NCI-H345 treated with DMSO at 0.1 percent for 48 hours (cell line): ENCODE results near the gene MOCOS.

Experiments
- DNase-seq: peaks from one replicate; lab custom pipeline; 2025; ENCODE audit not compliant: unreplicated experiment; lab: John Stamatoyannopoulos, UW

Gene MOCOS

GRCh38 chr18:36262971-36263370 lies 75.7 kb downstream of the MOCOS start:
- no peak for DNase-seq

DNA sequence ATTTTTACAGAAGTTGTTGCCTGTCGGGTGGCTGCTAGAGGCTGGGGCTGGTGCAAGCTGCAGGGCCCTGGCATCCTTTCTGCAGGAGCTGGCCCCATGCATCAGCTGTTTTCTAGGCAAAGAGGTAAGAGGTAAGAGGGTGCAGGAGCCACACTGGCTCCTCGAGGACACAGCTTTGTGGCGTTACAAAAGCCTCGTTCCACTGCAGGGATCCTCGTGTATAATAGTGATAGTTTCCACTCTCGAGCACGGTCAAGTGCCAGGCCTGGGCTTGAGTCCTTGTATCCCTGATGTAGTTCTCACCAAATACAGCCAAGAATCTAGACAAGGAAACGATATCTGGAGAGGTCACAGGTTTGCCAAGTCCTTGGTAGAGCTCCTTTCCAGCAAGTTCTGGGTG lies 77.0 kb downstream of the MOCOS start:
- no peak for DNase-seq

- no peak for DNase-seq
Measured at GRCh38 chr18:36265015-36265414, 77.7 kb downstream of the MOCOS start.

DNA sequence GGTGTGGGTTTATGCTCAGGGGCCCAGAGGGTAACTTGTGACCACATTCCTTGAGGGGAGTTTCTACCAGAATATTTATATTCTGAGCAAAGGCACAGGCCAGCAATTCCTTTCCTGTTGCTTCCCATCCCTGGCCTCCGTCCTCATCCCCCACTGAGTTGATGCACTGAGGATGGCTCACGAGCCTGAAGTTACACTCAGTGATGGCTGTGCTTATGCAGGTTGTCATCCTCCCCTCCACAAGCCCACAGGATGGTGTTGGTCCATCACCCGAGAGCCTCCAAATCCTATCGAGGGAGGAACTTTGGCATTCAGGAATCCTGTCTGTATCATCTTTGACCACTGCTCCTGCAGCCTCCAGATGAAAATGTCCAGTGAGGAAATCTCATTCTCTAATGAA lies 81.9 kb downstream of the MOCOS start:
- no peak for DNase-seq

DNA sequence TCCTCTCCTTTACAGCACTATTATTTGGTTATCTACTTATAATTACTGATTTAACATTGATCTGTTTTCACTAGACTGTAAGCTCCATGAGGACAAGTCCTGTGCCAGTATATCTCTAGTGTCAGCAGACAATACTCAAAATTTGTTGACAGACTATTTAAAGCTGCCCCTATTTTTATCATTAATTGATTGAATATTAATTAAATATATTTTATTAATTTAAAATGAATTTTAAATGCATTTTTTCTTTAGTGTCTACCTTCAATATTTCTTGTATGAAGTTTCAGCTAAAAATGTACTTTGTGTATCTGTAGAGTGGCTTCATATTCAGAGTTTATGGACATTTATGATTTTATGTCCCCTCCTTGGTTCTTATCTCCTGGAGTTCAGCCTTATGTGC lies 83.9 kb downstream of the MOCOS start:
- no peak for DNase-seq

GRCh38 chr18:36273347-36273746 lies 86.0 kb downstream of the MOCOS start:
- no peak for DNase-seq

DNA sequence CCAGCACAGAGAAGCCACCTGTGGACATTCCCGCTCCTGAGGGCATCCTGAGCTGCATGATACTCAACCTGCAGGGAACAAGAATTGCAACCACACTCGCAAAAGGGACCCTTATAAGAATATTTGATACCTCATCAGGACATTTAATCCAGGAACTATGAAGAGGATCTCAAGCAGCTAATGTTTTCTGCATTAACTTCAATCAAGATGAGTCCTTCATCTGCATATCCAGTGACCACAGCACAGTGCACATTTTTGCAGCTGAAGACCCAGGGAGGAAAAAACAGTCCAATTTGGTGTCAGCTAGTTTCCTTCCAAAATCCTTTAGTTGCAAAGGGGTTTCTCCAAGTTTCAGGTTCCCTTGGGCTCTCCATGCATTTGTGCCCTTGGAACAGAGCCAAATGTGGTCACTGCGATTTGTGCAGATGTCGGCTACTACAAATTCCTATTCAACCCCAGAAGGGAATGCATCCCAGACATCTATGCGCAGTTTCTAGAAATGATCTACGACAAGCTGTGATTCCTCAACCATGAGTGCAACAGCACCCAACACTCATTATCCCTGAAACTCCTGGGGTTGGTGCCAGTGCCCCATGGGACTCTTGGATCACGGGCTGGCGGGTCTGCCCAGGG lies 86.9 kb downstream of the MOCOS start:
- no peak for DNase-seq

- DNase-seq = no peak
Measured at GRCh38 chr18:36275561-36275960, 88.3 kb downstream of the MOCOS start.

GRCh38 chr18:36279001-36279400 lies 91.7 kb downstream of the MOCOS start:
- DNase-seq = no peak

GRCh38 chr18:36281936-36282335 lies 94.6 kb downstream of the MOCOS start:
- peak; percentile 10 for DNase-seq

- no peak for DNase-seq
Measured at GRCh38 chr18:36283448-36283847, 96.2 kb downstream of the MOCOS start.

DNA sequence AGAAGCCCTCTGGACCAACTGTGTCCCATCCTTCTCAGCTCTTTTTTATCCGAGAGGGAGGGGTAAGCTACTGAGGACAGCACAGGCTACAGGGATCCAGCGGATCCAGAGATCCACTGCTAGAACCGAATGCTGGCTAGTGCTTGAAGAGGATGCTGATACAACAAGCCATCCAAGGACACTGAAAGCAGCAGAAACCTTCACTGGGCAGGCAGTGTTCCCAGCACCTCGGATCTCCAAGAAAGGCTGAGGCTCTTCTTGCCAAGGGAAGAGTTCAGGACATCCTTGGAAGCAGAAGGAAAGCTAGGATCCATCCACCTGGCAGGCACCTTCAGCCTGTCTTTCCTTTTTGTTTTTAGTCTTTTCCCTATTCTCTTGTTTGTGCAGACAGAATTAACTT lies 97.0 kb downstream of the MOCOS start:
- no peak for DNase-seq

- DNase-seq = peak; percentile 52
Measured at GRCh38 chr18:36284671-36285295, 97.5 kb downstream of the MOCOS start.

GRCh38 chr18:36287653-36288052 lies 100.4 kb downstream of the MOCOS start:
- no peak for DNase-seq

GRCh38 chr18:36288689-36289088 lies 101.4 kb downstream of the MOCOS start:
- DNase-seq = no peak

DNA sequence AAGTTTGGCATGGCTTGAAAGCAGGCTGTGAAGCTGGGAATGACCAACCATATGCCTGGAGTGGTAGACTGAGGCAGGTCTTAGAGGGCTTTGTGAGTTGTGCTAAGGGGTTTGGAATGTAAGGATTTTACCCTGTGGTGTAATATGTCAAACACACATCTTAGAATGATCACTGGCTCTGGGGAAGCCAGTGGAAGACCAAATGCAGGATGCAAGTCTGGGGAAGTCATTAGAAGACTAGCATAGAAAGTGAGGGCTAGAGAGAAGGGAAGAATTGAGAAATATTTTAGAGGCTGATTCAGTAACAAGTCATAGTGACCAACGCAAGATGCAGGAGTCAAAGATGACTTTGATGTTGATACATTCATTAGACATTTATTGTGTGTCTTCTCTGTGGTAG lies 106.7 kb downstream of the MOCOS start:
- DNase-seq = no peak

DNA sequence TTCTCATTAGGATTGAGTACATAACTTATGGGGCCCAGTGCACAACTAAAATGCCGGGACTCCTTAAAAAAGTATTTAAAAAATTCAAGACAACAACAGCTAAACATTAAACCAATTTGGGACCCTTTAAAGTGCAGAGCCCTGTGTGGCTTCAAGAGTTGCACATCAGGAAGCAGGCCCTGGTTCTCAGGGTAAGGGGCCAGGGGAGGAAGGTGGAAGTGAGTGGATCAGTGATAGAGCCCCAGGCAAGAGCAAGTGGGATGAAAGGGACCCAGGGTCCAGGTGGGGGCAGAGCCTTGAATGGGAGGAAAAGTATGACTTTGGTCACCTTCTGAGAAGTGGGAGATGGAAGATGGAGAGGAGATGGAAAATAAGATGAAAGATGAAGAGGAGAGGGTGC lies 107.9 kb downstream of the MOCOS start:
- DNase-seq = no peak

DNA sequence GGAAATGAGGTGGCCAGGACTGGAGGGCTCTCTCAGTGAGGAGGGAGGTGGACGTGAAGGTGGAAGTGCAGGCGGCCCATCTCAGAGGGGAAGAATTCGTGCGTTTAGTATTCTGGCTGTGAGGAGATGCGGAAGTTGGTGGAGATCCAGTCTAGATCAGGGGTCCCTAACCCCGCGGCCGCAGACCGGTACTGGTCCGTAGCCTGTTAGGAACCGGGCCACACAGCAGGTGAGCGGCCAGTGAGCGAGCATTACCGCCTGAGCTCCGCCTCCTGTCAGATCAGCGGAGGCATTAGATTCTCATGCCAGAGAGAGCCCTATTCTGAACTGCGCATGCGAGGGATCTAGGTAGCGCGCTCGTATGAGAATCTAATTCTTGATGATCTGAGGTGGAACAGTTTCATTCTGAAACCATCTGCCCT lies 108.6 kb downstream of the MOCOS start:
- no peak for DNase-seq

DNA sequence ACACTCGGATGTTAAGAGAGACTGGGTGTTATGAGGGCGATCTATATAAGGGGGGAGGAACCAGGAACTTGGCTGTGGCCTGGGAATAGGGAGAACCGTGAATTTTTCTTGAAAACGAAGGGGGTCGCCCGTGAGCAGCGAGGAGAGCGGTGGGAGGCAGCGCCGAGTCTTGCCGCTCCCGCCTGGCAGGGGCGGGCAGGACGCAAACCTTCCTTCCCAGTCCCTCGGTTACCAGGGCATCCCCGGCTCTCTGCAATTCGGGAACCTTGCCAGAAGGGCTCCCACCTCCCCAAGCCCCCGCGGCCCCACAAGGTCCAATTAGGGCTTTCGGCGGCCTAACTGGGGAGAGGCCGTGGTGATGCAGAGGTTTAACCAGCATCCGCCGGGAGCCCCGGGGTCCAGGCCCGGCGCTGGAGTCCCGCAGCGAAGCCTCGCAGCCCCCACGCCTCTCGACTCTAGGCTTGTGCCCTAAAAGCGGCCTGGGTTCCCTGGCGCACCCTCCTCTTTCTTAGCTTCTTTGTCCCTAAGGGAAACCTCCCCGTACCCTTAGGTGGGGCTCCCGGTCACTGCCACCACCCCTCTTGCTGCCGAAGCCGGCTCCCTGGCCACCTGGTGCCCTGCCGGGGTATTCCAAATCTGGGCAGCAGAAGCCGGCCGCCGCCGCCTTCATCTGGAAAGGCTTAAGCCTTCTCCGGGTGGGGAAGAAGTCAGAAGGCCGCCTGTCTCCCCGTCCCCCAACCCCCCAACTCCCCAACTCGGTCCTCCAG lies 109.5 kb downstream of the MOCOS start:
- peak; percentile 86 for DNase-seq

GRCh38 chr18:36297417-36298125 lies 110.3 kb downstream of the MOCOS start, which contains the start of gene FHOD3:
TSS of gene FHOD3 (plus strand) at chr18:36297713. CDS start at chr18:36297836, 123 bp downstream.
- no peak for DNase-seq

DNA sequence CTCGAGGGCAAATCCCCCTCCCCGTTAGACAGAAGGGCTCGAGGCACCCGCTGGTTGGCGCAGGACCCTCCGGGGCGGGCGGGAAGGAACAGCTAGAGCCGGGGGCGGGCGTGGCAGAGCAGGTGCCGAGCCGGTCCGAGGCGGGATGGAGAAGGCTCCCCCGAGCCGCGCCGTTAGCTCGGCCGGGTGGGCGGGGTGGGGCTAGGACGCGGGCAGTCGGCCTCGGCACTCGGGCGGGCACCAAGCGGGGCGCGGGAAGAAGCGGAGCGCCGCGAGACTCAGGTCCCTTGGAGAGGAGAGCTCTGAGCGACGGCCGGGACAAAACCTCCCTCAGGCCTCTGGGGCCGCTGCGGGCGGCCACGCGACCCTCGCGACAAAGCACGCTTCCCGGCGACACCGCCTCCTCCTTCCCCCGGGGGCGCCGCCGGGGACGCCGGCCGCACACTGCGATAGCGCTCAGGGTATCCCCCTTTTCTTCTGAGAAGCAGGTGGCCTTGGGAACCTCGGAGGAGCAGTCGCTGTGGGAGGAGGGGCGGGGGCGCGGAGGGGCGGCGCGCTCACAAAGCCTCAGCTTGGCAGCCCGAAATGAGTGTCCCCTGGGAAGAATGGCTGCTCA lies 110.9 kb downstream of the MOCOS start:
- DNase-seq = peak; percentile 35
